K562 (cell line): ENCODE measurements around the gene BPIFB2. TPM values are rescaled to one million over a fixed set of nuclear protein-coding genes. Genes with fewer than 3 reads are reported as not detected.

Experiments used
- ATAC-seq: fragments of 200-7000 bp; cut with Tn5 transposase; 3 replicates; pipeline ENCODE4 v1.9.1; 2020; ENCODE audit warnings: moderate library complexity
- BruUV-seq: library from RNA; stranded (reverse); fragments of 400-500 nt; replicated peaks from 2 replicates; lab custom pipeline; 2021; lab: Mats Ljungman, UMichigan
- CTCF ChIA-PET: fragments of 300-600 bp; formaldehyde crosslinking; extraction: SDS; loops from one replicate; lab custom pipeline; 2021; ENCODE audit warnings: low intra/inter-chr PET ratio; lab: Yijun Ruan, JAX
- POLR2A ChIA-PET: fragments of 300-600, 350-650 bp; sonication (Branson Sonifier 250); formaldehyde crosslinking; extraction: SDS; loops from one replicate; lab custom pipeline; 2021; ENCODE audit warnings: antibody characterized with exemption, inconsistent platforms; lab: Yijun Ruan, JAX
- DNase-seq, 4 experiments: peaks; one replicate each; pipeline versions ENCODE4 v3.0.0 to v3.0.0-alpha.2; 2011 to 2018; ENCODE audit warnings: low spot score in 3 of 4, mixed read lengths in 3 of 4; ENCODE audit errors: extremely low read depth in 1 of 4
- FAIRE-seq: peaks from 2 replicates; lab custom pipeline; 2011; peaks lifted over from hg19 to GRCh38; lab: Jason Lieb, UNC
- H2AFZ ChIP-seq: 2 replicates; pipeline ENCODE4 v1.6.0; 2011; ENCODE audit warnings: low read depth, low read length, control low read depth, inconsistent platforms
- H3K27ac ChIP-seq: fragments of 200-600 bp; 3 replicates; pipeline ENCODE4 v1.8.0; 2011; ENCODE audit warnings: low read depth, mild to moderate bottlenecking, control low read depth, inconsistent platforms, low read length, moderate library complexity, mixed read lengths; ENCODE audit errors: extremely low read depth
- H3K27me3 ChIP-seq, 2 experiments: fragments of 300-600 bp in 1 of 2; 2 replicates in 1 of 2; 3 replicates in 1 of 2; pipeline versions ENCODE4 v1.6.0 to v1.8.0; 2011; ENCODE audit warnings: inconsistent platforms in 2 of 2, low read length in 2 of 2, mild to moderate bottlenecking in 1 of 2, mixed read lengths in 1 of 2, moderate library complexity in 1 of 2; ENCODE audit not compliant: control insufficient read depth in 2 of 2, insufficient read depth in 2 of 2
- H3K36me3 ChIP-seq: fragments of 300-600 bp; 3 replicates; pipeline ENCODE4 v1.8.0; 2011; ENCODE audit warnings: mild to moderate bottlenecking, low read length, inconsistent platforms; ENCODE audit not compliant: control insufficient read depth, insufficient read depth
- H3K4me1 ChIP-seq, 2 experiments: fragments of 200-600 bp in 1 of 2; replicated peaks in 1 of 2; 2 replicates in 1 of 2; 3 replicates in 1 of 2; pipeline versions ENCODE4 v1.5.1 to v1.8.0; 2011; ENCODE audit warnings: inconsistent platforms in 2 of 2, low read length in 2 of 2, mild to moderate bottlenecking in 1 of 2, mixed read lengths in 1 of 2, moderate library complexity in 1 of 2; ENCODE audit not compliant: control insufficient read depth in 2 of 2, insufficient read depth in 2 of 2
- H3K4me2 ChIP-seq: 2 replicates; pipeline ENCODE4 v1.6.1; 2011; ENCODE audit warnings: low read length, control low read depth, inconsistent platforms, mixed read lengths; ENCODE audit not compliant: insufficient read depth
- H3K4me3 ChIP-seq: fragments of 200-600 bp; sonication (generic), shearing (Covaris generic); 2 replicates; pipeline ENCODE4 v1.5.1; 2016; ENCODE audit warnings: control low read depth, inconsistent platforms
- H3K79me2 ChIP-seq: fragments of 200-600 bp; 3 replicates; pipeline ENCODE4 v1.8.0; 2011; ENCODE audit warnings: low read length, inconsistent platforms; ENCODE audit not compliant: control insufficient read depth, insufficient read depth
- H3K9ac ChIP-seq, 2 experiments: 2 replicates each; pipeline versions ENCODE4 v1.6.0 to v1.6.1; 2011; ENCODE audit warnings: low read depth in 2 of 2, low read length in 2 of 2, control low read depth in 1 of 2, inconsistent platforms in 1 of 2, mild to moderate bottlenecking in 1 of 2, mixed read lengths in 1 of 2; ENCODE audit not compliant: insufficient read depth in 1 of 2
- H3K9me1 ChIP-seq: one replicate; pipeline ENCODE4 v1.6.0; 2011; ENCODE audit warnings: inconsistent platforms, mild to moderate bottlenecking, low read length, moderate library complexity; ENCODE audit not compliant: control insufficient read depth, insufficient read depth
- H3K9me3 ChIP-seq: replicated peaks from 2 replicates; pipeline ENCODE4 v1.5.1; 2011; ENCODE audit warnings: low read depth, low read length, inconsistent platforms; ENCODE audit not compliant: control insufficient read depth, insufficient read depth
- H4K20me1 ChIP-seq: replicated peaks from 2 replicates; pipeline ENCODE4 v1.6.1; 2011; ENCODE audit warnings: low read length, inconsistent platforms, mixed read lengths; ENCODE audit not compliant: control insufficient read depth, insufficient read depth
- CBFA2T3 ChIP-seq: fragments of 450-650 bp; IDR thresholded peaks from 2 replicates; pipeline ENCODE4 v1.6.1; 2017
- CBX3 ChIP-seq, 2 experiments: IDR thresholded peaks; 1 replicate in 1 of 2; 2 replicates in 1 of 2; pipeline ENCODE4 v1.6.1; 2012; ENCODE audit warnings: inconsistent platforms in 2 of 2, low read length in 2 of 2, borderline replicate concordance in 1 of 2, control low read depth in 1 of 2
- CREB3 ChIP-seq: fragments of 450-650 bp; conservative IDR thresholded peaks from 2 replicates; pipeline ENCODE4 v1.6.1; 2016; ENCODE audit warnings: missing genetic modification characterization, low read depth, mild to moderate bottlenecking, missing compliant biosample characterization, moderate library complexity
- DMBX1 ChIP-seq: fragments of 250-450 bp; sonication (Bioruptor Pico); IDR thresholded peaks from 2 replicates; pipeline ENCODE4 v1.8.0; 2022; ENCODE audit warnings: inconsistent platforms, mild to moderate bottlenecking, moderate library complexity, borderline replicate concordance
- EP400 ChIP-seq: fragments of 450-650 bp; IDR thresholded peaks from 2 replicates; pipeline ENCODE4 v1.6.1; 2017; ENCODE audit warnings: antibody characterized with exemption, mild to moderate bottlenecking, moderate library complexity
- GABPB2 ChIP-seq: fragments of 250-450 bp; sonication (Bioruptor Pico); conservative IDR thresholded peaks from 2 replicates; pipeline ENCODE4 v1.5.1; 2021; ENCODE audit warnings: mild to moderate bottlenecking
- ID3 ChIP-seq, 2 experiments: fragments of 250-450 bp in 1 of 2; fragments of 450-650 bp in 1 of 2; sonication (Bioruptor Pico) in 1 of 2; IDR thresholded peaks; 2 replicates each; pipeline versions ENCODE4 v1.6.1 to v1.8.0; 2016 to 2021; ENCODE audit warnings: mild to moderate bottlenecking in 2 of 2, moderate library complexity in 2 of 2, missing compliant biosample characterization in 1 of 2, missing genetic modification characterization in 1 of 2
- KHSRP ChIP-seq: fragments of 450-650 bp; IDR thresholded peaks from 2 replicates; pipeline ENCODE4 v1.6.1; 2017
- MECOM ChIP-seq: fragments of 250-450 bp; sonication (Bioruptor Pico); IDR thresholded peaks from 2 replicates; pipeline ENCODE4 v1.8.0; 2022; ENCODE audit warnings: inconsistent platforms
- MYC ChIP-seq, 2 experiments: fragments of 250-450 bp in 1 of 2; sonication (Bioruptor Pico) in 1 of 2; IDR thresholded peaks; 2 replicates each; pipeline versions ENCODE4 v1.5.1 to v1.6.1; 2012 to 2021; ENCODE audit warnings: low read depth in 2 of 2, borderline replicate concordance in 1 of 2, improper control_type of control experiment in 1 of 2, low read length in 1 of 2, mild to moderate bottlenecking in 1 of 2, moderate library complexity in 1 of 2
- NCOA2 ChIP-seq, 2 experiments: fragments of 450-650 bp; IDR thresholded peaks; 2 replicates each; pipeline ENCODE4 v1.6.1; 2018; ENCODE audit warnings: mild to moderate bottlenecking in 2 of 2, moderate library complexity in 1 of 2; ENCODE audit not compliant: partially characterized antibody in 2 of 2
- OTX1 ChIP-seq: fragments of 450-650 bp; formaldehyde crosslinking; IDR thresholded peaks from 2 replicates; pipeline ENCODE4 v1.4.0; 2022; ENCODE audit warnings: mild to moderate bottlenecking
- POLR3G ChIP-seq: IDR thresholded peaks from 2 replicates; pipeline ENCODE4 v1.6.1; 2011; ENCODE audit not compliant: insufficient read length, insufficient replicate concordance; ENCODE audit errors: extremely low read depth
- RNF2 ChIP-seq: sonication (generic); IDR thresholded peaks from 2 replicates; pipeline ENCODE4 v1.6.1; 2016
- SRF ChIP-seq, 2 experiments: fragments of 250-450, 450-650 bp in 1 of 2; sonication (Bioruptor Pico) in 1 of 2; sonication (generic) in 1 of 2; formaldehyde crosslinking; IDR thresholded peaks; 2 replicates each; pipeline versions ENCODE4 v1.5.0 to v1.5.1; 2020 to 2022; ENCODE audit warnings: mild to moderate bottlenecking in 1 of 2, missing genetic modification reagents in 1 of 2
- STAT5A ChIP-seq: IDR thresholded peaks from 2 replicates; pipeline ENCODE4 v1.6.1; 2012; ENCODE audit warnings: low read length, inconsistent platforms, borderline replicate concordance
- TARDBP ChIP-seq: fragments of 450-650 bp; IDR thresholded peaks from 2 replicates; pipeline ENCODE4 v1.6.1; 2016
- TCFL5 ChIP-seq: fragments of 250-450 bp; sonication (Bioruptor Pico); conservative IDR thresholded peaks from 2 replicates; pipeline ENCODE4 v1.6.1; 2021; ENCODE audit warnings: mild to moderate bottlenecking, moderate library complexity, matching md5 sums
- TEAD1 ChIP-seq, 2 experiments: fragments of 450-650 bp in 1 of 2; sonication (generic) in 1 of 2; formaldehyde crosslinking; IDR thresholded peaks; 2 replicates each; pipeline versions ENCODE4 v1.4.0 to v1.8.0; 2020 to 2022; ENCODE audit warnings: mild to moderate bottlenecking in 2 of 2, missing genetic modification reagents in 1 of 2
- WGBS: fragments of 100-300 bp; shearing (Covaris generic); methylation state at CpG from one replicate; pipeline ENCODE4 v1.1.6; 2016; ENCODE audit warnings: low coverage, mixed read lengths; ENCODE audit not compliant: insufficient coverage; ENCODE audit errors: missing lambda C conversion rate; 5-methylcytosine and 5-hydroxymethylcytosine counted together
- in situ Hi-C: fragments of 300-500 bp; cut with MboI; formaldehyde crosslinking; loops from 4 replicates; pipeline ENCODE4 v1.15.0; 2018; ENCODE audit warnings: inconsistent platforms, mixed read lengths
- intact Hi-C: fragments of 100-400 bp; cut with micrococcal nuclease; formaldehyde crosslinking; loops from 2 replicates; pipeline ENCODE4 v1.14.2; 2022
- polyA plus RNA-seq, 8 experiments: library from polyadenylated mRNA; depleted of rRNA in 4 of 8; stranded (reverse) in 5 of 8; unstranded in 3 of 8; fragments of >200 nt; fragmentation: Nextera tagmentation in 2 of 8; fragmentation: Illumina TruSeq in 1 of 8; extraction: Ambion mirVana in 2 of 8; extraction: Trizol in 1 of 8; gene quantifications; 2 replicates each; pipeline versions ENCODE4 v1.2.1 to v1.2.3, GENCODE V29; 2011 to 2014; ENCODE audit warnings: inconsistent platforms in 1 of 8, missing spikeins in 1 of 8
- total RNA-seq, 7 experiments: library from RNA; depleted of rRNA in 6 of 7; stranded (reverse); fragments of >200 nt in 6 of 7; fragmentation: Illumina TruSeq in 2 of 7; extraction: Trizol in 2 of 7; gene quantifications; 2 replicates each; pipeline versions ENCODE4 v1.2.1 to v1.2.3, GENCODE V29; 2011 to 2021; ENCODE audit warnings: low replicate concordance in 1 of 7

Gene BPIFB2
- total and polyA plus RNA-seq, 9 of the 15 experiments (the other 6 are each of a cell fraction or from before 2014, with no cell fraction given), result not detected

- Histone ChIP-seq H3K27ac (no peak overlapping the region), H3K36me3 (no peaks in the 10 kb centered on the region), H3K4me1 (peaks cover 0 to 7% of the 10 kb centered on the region in 2 experiments; a peak in 1 of 5 replicates), H3K9ac (no peak overlapping the region), H3K27me3 (peaks cover 20 to 43% of the 10 kb centered on the region in 2 experiments; a peak in 4 of 5 replicates), H3K9me1 (no peaks in the 10 kb centered on the region), H4K20me1 (peaks cover 7% of the 10 kb centered on the region; the same call in 1 of the 2 replicates), H3K4me2 (no peak overlapping the region), H3K4me3 (no peak overlapping the region), H2AFZ (no peak overlapping the region), H3K79me2 (no peaks in the 10 kb centered on the region), H3K9me3 (no peaks in the 10 kb centered on the region; the same call in 1 of the 2 replicates)
- TF ChIP-seq DMBX1 (CRISPR knock-in tag) (no peak), ID3 (CRISPR knock-in tag; IDR thresholded peaks at IDR 0.05) (no peak), ID3 (tag; IDR thresholded peaks at IDR 0.05) (no peak), EP400 (no peak), OTX1 (CRISPR knock-in tag) (no peak), CBFA2T3 (no peak), TCFL5 (no peak), MECOM (CRISPR knock-in tag) (no peak), STAT5A (no peak), NCOA2 (IDR thresholded peaks at IDR 0.05; ENCODE audit: partially characterized antibody in 2 of 2) (no peak), KHSRP (no peak), RNF2 (no peak), POLR3G (no peak), TARDBP (no peak), SRF (CRISPR knock-in tag; IDR thresholded peaks at IDR 0.05) (no peak), TEAD1 (CRISPR knock-in tag; IDR thresholded peaks at IDR 0.05) (no peak), CREB3 (no peak), MYC (IDR thresholded peaks at IDR 0.05; ENCODE audit: low read depth, low read length) (no peak), MYC (CRISPR knock-in tag; IDR thresholded peaks at IDR 0.05; ENCODE audit: borderline replicate concordance, low read depth) (no peak), CBX3 (IDR thresholded peaks at IDR 0.05; ENCODE audit: borderline replicate concordance in 1 of 2, low read length in 2 of 2) (no peak), GABPB2 (CRISPR knock-in tag) (no peak)
- no TSS peak for BruUV-seq
- no peak; the same call in 2 of the 3 replicates for ATAC-seq
- intact Hi-C loops, result no loop called here
- under 1% methylated on average over 28 of the region's 28 CpGs for WGBS
- ChIA-PET POLR2A (interaction anchor here (1.2 kb wide), 1 partner anchor 14 kb away, joined by 5 read pairs; no protein-coding TSS in a partner anchor), CTCF (interaction anchor here (0.7 kb wide), 1 partner anchor 185 kb away, joined by 3 read pairs; no protein-coding TSS in a partner anchor)
- no peak for FAIRE-seq
- peak in 1 of 4 experiments; percentile 3 for DNase-seq
- in situ Hi-C loops, result no loop called here
Measured at GRCh38 chr20:32960849-32961731, 46.4 kb upstream of the BPIFB2 start.
